K562 (cell line): ENCODE results near the gene ONECUT1.

Experiments
- BRF2 ChIP-seq: IDR thresholded peaks from 3 replicates; pipeline ENCODE4 v1.6.1; 2011; ENCODE audit warnings: borderline replicate concordance, mild to moderate bottlenecking; ENCODE audit not compliant: insufficient read length, insufficient read depth
- POLR2AphosphoS5 ChIP-seq: IDR thresholded peaks from 2 replicates; pipeline ENCODE4 v1.6.1; 2011; ENCODE audit warnings: mild to moderate bottlenecking, low read depth, low read length, moderate library complexity; ENCODE audit not compliant: control insufficient read depth, insufficient read depth
- SREBF1 ChIP-seq: fragments of 150-350 bp; IDR thresholded peaks from 2 replicates; pipeline ENCODE4 v1.6.1; 2014; ENCODE audit warnings: antibody characterized with exemption, low read depth, low read length, borderline replicate concordance

GRCh38 chr15:52732551-52732950, 57.6 kb downstream of the ONECUT1 start:
- TF ChIP-seq SREBF1 = no peak
- TF ChIP-seq BRF2 = no peak
- no peak for TF ChIP-seq POLR2AphosphoS5
